Ishikawa (cell line): ENCODE measurements around the gene MALRD1.

Experiments
- CEBPB ChIP-seq: IDR thresholded peaks from 2 replicates; pipeline ENCODE4 v1.6.1; 2012
- CREB1 ChIP-seq: IDR thresholded peaks from 2 replicates; pipeline ENCODE4 v1.6.1; 2012; ENCODE audit warnings: low read depth
- EGR1 ChIP-seq: IDR thresholded peaks from 2 replicates; pipeline ENCODE4 v1.6.1; 2012
- EP300 ChIP-seq: IDR thresholded peaks from 2 replicates; pipeline ENCODE4 v1.6.1; 2012; ENCODE audit warnings: borderline replicate concordance
- FOXM1 ChIP-seq: IDR thresholded peaks from 2 replicates; pipeline ENCODE4 v1.6.1; 2012; ENCODE audit warnings: low read depth, borderline replicate concordance
- MAX ChIP-seq: IDR thresholded peaks from 2 replicates; pipeline ENCODE4 v1.6.1; 2012
- NFIC ChIP-seq: IDR thresholded peaks from 2 replicates; pipeline ENCODE4 v1.6.1; 2012
- RAD21 ChIP-seq: IDR thresholded peaks from 2 replicates; pipeline ENCODE4 v1.6.1; 2012; ENCODE audit warnings: low read depth
- REST ChIP-seq: IDR thresholded peaks from 2 replicates; pipeline ENCODE4 v1.6.1; 2012; ENCODE audit warnings: low read depth, mild to moderate bottlenecking
- TAF1 ChIP-seq: IDR thresholded peaks from 2 replicates; pipeline ENCODE4 v1.6.1; 2012; ENCODE audit warnings: low read depth, mild to moderate bottlenecking
- TCF12 ChIP-seq: IDR thresholded peaks from 2 replicates; pipeline ENCODE4 v1.6.1; 2012; ENCODE audit warnings: low read depth
- TEAD4 ChIP-seq: IDR thresholded peaks from 2 replicates; pipeline ENCODE4 v1.6.1; 2012
- USF1 ChIP-seq: IDR thresholded peaks from 2 replicates; pipeline ENCODE4 v1.6.1; 2012
- YY1 ChIP-seq: IDR thresholded peaks from 2 replicates; pipeline ENCODE4 v1.6.1; 2012; ENCODE audit warnings: low read depth
- ZBTB7A ChIP-seq: IDR thresholded peaks from 2 replicates; pipeline ENCODE4 v1.6.1; 2012; ENCODE audit warnings: low read depth

Gene MALRD1

GRCh38 chr10:19329475-19329874 lies 280.9 kb downstream of the MALRD1 start:
- no peak for TF ChIP-seq TAF1

- TF ChIP-seq REST (no peak), CEBPB (peak; percentile 35; the same call in 1 of the 2 replicates)
Observed at GRCh38 chr10:19332304-19332703, 283.7 kb downstream of the MALRD1 start.

- TF ChIP-seq FOXM1 = no peak
- no peak for TF ChIP-seq TEAD4
- no peak for TF ChIP-seq TAF1
- TF ChIP-seq ZBTB7A = no peak
- TF ChIP-seq USF1 = no peak
- no peak for TF ChIP-seq EP300
- TF ChIP-seq RAD21 = no peak
- no peak for TF ChIP-seq CEBPB
- TF ChIP-seq MAX = no peak
- TF ChIP-seq REST = no peak
- no peak for TF ChIP-seq NFIC
- no peak for TF ChIP-seq EGR1
- no peak for TF ChIP-seq YY1
- TF ChIP-seq CREB1 = no peak
- no peak for TF ChIP-seq TCF12
Observed at GRCh38 chr10:19333631-19334030, 285.0 kb downstream of the MALRD1 start.

GRCh38 chr10:19347621-19348020 lies 299.0 kb downstream of the MALRD1 start:
- no peak for TF ChIP-seq ZBTB7A
- no peak for TF ChIP-seq YY1
- no peak for TF ChIP-seq EGR1
- no peak for TF ChIP-seq CEBPB
- TF ChIP-seq TEAD4 = no peak
- peak; percentile 24; the same call in 1 of the 2 replicates for TF ChIP-seq RAD21

GRCh38 chr10:19367176-19367575 lies 318.6 kb downstream of the MALRD1 start:
- no peak for TF ChIP-seq EP300
- no peak for TF ChIP-seq TCF12
- TF ChIP-seq EGR1 = no peak
- no peak for TF ChIP-seq TEAD4

- no peak for TF ChIP-seq TCF12
- TF ChIP-seq EGR1 = no peak
- TF ChIP-seq CEBPB = no peak
- TF ChIP-seq RAD21 = no peak
- TF ChIP-seq EP300 = no peak
- no peak for TF ChIP-seq ZBTB7A
- TF ChIP-seq REST = no peak
- TF ChIP-seq NFIC = no peak
- no peak for TF ChIP-seq YY1
- no peak for TF ChIP-seq CREB1
- no peak for TF ChIP-seq TAF1
- no peak for TF ChIP-seq MAX
- no peak for TF ChIP-seq USF1
- no peak for TF ChIP-seq TEAD4
- no peak for TF ChIP-seq FOXM1
Observed at GRCh38 chr10:19373988-19374387, 325.4 kb downstream of the MALRD1 start.
